Fibroblast of lung (primary cell): ENCODE results near the gene GPR34.

ENCODE experiments used
- CTCF ChIP-seq, 2 donors: IDR thresholded peaks in 1 of 2; conservative IDR thresholded peaks in 1 of 2; 1 replicate in 1 of 2; 2 replicates in 1 of 2; pipeline ENCODE4 v1.5.1; 2011 to 2012; ENCODE audit warnings: low read length in 2 of 2, control low read depth in 1 of 2, inconsistent platforms in 1 of 2, low read depth in 1 of 2, mild to moderate bottlenecking in 1 of 2
- EZH2 ChIP-seq: IDR thresholded peaks from 2 replicates; pipeline ENCODE4 v1.5.1; 2012; ENCODE audit warnings: low read length, control low read depth, mild to moderate bottlenecking; ENCODE audit errors: missing control alignments

DNA sequence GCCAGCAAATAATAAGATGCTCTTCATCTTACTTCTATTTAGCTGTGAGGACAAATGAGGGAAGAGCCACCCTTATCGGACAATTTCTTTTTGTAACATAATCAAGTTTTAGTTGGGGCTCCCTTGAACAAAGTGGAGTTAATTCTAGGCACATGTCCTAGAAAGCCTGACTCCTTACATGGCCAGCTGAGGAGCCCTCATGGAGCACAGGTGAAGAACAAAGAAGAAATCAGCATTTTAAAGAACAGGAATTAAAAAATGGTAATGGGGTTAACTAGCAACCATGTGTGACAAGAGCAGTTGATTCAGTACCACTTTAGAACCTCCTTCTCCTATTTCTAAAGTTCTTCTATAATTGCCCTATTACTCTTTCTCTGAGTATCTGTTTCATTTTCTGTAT is 51.1 kb downstream of the GPR34 start:
- TF ChIP-seq CTCF (conservative IDR thresholded peaks at IDR 0.05 in 1 of 2, IDR thresholded peaks at IDR 0.05 in 1 of 2; ENCODE audit: low read depth in 1 of 2, low read length in 2 of 2), result no peak
- no peak for TF ChIP-seq EZH2
